Measurements from ENCODE around the gene TEDC2.

The TEDC2 gene

DNA sequence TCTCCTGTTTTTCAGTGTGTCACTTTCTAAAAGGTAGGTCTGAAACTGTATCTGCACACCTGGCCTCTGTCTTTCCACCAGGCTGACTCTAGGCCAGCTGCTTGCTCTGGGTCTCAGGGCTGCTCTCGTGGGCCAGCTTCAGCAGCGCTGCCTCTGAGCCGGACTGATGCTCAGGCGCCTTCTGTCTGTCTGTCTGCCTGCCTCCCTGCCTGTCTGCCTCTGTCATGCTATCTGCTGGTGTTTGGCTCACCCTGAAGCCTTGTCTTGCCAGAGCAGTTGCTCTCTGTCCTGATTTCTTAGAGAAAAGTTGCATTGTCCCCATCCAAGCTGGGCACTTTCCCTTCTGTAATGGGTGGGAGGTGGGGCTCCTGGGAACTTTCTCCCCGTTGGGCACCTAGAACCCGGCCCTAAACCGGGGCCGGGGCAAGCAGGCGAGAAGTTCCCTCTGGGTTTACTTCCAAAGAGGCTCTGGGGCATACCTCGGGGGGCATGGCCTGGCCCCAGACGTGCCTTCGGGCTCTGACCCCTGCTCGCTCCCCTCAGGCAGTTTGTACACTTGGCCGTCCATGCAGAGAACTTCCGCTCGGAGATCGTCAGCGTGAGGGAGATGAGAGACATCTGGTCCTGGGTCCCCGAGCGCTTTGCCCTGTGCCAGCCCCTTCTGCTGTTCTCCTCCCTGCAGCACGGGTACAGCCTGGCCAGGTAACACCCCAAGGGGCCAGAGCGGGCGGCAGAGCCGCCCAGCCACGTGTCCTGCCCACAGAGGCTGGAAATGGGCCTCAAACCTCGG lies 38.0 kb downstream of the TEDC2 start:
- DNase-seq = no peak

DNA sequence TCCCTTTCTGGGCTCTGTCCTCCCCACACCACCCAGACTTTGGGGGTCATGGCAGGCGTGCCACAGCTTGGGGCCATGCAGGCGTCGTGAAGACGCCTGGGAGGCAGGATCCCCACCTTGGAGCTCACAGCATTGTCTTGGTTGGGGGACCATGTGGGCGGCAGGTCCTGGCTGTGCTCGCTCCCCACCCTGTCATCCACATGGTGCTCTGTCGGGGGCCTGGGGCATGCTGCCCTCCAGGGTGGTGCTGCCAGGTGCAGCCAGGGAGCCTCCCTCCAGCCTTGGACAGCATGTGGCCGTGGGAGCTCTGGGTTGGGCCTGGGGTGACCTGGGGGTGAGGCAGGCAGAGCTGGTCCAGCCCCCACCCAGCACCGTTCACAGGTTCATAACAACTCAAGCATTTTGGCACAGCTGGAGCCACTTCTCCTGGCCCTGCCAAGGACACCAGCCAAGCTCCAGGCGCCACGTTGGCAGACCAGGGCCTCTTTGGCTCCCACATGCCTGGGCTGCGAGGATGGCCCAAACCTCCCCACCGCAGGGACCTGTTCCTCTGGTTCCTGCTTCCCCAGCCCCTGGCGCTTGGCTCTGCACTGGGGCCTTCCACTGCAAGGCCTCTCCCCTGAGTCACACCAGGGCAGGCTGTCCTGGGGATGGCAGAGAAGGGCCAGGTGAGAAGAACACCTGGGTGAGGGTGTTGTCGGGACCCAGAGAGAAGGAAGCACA lies 38.8 kb downstream of the TEDC2 start:
- DNase-seq = no peak

DNA sequence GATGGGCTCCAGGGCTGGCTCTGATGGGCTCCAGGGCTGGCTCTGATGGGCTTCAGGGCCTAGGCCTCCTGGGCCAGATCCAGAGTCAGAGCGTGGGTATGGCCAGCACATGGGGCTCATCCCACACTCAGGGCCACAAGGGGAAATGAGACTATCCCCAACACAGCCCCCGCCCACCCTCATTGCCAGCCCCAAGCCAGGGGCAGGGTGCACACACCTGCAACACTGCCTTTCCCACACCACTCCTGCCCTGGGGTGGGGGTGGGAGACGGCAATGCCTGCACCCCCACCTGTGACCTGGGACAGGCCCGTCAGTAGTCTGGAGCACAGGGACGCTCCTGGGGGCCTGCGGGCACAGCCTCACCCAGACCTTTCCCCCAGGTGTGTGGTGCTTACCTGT lies 39.5 kb downstream of the TEDC2 start:
- no peak for DNase-seq

DNA sequence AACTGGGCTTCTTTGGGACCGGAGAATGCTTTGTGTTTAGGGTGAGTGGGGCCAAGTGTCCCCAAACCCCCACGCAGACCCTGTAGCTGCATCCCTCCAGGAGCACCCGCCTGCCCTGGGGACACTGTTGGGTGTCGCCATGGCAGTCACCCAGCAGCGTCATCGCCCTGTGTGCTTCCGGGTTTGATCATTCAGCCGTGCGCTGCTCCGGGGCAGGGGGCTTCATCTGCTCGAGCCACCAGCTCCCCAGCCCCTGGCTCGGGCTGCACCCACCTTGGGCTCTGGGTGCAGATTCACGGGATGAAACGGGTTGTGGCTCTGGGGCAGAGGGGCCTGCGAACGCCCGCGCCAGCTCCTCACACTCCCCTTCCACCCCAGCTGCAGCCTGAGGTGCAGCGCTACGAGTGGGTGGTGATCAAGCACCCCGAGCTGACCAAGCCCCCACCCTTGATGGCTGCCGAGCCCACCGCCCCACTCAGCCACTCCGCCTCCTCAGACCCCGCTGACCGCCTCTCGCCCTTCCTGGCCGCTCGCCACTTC lies 40.1 kb downstream of the TEDC2 start:
- DNase-seq = no peak

DNA sequence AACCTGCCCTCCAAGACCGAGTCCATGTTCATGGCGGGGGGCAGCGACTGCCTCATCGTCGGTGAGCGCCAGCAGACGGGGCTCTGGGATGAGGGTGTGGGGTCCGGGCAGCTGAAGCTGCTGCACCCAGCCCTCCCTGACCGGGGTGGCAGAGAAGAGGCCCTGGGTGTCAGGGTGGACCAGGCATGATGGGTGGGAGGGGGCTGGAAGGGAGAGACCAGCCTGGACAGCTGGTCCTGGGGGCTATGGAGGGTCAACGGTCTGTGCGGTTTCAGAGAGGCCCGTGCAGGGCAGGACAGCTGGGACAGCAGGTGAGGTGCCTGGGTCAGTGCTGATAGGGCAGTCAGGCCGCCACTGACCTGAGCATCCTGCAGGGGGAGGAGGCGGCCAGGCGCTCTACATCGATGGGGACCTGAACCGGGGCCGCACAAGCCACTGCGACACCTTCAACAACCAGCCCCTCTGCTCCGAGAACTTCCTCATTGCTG lies 40.6 kb downstream of the TEDC2 start:
- no peak for DNase-seq

DNA sequence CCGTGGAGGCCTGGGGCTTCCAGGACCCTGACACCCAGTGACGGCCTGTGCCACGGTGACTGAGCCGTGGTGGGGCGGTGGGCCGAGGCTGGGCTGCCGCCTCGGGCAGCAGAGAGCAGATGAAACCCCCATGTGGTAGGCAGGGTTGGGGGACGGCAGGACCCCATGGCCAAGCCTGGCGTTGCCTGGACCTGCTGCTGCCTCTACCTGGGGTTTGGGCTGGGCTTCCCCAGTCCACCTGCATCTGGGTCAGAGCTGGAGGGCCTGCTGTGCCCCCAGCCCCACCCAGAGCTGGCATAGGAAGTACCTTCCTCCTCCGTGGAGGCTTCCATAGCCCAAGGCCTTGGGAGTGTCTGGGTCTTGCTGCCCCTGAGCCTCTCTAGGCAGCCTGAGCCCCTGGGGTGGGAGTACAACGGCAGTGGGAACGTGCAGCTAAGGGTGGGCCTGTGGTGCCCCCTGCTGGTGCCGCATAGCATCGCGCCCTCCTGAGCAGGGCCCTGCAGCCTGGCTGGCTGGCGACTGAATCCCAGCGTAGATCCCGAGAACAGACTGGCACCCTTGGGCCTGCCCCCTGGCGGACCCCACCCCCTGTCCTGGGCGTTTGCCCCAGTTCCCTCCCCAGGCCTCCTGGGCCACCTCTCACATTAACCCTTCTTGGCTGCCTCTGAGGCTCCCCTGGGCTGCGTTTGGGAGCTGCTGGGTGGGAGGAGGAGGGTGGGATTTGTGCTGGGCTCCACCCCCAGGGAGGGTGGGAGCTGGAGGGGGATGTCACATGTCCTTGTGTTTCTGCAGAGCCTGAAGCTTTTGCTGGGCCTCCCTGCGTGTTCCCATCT lies 41.2 kb downstream of the TEDC2 start:
- DNase-seq = peak; percentile 92

DNA sequence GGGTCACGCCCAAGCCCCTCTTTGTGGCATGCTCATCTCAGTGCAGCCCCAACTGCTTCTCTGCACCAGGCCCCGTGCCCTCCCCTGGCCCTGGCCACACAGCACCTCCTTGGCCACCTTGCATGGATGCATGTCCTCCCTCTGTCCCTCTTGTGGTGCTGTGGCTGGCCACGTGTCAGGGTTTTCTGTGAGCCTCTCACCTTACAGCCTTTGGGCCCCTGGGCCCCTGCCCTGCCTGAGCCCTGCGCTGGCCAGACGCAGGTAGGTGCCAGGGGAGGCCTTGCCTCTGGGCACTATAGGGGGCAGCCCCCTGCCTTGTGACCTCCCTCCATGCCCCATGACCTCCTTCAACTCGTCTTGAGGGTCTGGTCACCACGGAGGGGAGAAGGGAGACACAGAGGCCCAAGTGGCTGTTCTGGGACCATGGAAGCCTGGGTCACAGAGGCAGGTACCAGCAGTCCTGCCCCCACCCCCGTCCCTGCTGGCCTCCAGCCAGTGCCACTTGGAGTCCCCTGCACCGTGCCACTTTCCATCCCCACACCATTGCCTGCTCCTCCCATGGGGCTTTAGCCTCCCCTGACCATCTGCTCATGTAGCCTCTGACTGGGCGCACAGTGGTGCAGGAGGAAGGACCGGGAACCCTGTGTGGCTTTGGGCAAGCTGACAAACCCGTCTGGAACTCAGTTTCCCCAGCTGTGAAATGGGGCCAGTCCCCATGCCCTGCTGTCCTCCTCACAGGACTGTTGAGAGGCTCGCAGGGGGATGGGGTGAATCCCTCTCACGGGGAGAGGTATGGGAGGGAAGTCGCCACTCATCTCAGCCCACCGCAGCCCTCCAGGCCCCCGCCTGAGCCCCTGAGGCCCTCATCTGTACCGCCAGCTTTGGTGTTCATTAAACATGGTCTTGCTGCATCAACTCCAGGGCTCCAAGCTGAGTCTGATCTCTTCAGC lies 42.3 kb downstream of the TEDC2 start:
- no peak for DNase-seq

DNA sequence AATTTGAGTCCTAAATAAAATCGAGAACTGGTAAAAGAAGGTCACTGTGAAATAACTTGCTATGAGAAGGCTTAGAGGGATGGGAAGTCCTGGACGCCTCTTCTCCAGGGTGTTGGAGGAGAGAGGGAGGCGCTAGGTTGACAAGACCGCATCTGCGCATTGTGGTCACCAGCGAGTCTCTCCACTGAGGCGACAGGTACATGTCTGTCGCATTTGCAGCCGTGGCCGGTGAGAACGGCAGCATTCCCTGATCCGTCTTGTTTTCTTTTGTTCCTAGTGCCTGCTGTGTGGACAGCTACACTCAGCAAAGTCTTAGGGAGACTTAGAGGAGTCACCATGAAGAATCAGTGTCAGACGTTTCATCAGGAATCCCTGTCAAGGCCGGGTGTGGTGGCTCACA lies 45.8 kb downstream of the TEDC2 start:
- DNase-seq = no peak

DNA sequence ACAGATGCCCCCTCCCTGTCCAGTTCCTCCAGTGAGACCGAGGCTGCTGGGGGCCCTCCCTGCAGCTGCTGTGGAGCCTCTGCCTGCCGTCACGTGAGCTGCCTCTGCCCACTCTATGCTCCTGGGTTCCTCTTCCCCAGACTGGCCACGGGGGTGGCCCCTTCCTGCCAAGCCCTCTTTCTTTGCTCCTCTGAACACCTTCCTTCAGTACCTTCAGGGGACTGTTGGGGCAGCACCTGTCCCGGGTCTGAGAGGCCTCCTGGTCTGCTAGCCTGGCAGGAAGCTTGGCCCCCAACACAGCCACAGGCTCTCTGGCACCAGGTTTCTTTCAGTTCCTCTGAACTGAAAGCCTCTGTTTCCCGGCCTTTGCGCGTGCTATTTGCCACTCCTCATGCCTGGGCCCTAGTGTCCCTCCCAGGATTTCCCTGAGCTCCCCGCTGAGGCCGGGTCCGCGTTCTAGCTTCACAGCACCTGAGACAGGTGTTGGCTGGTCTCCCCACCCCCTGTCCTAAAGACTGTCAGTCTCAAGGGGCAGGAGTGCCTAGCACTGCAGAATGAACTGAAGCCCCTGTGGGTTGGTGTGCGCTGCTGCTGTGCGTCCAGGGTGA lies 47.2 kb downstream of the TEDC2 start:
- DNase-seq = peak; percentile 75

DNA sequence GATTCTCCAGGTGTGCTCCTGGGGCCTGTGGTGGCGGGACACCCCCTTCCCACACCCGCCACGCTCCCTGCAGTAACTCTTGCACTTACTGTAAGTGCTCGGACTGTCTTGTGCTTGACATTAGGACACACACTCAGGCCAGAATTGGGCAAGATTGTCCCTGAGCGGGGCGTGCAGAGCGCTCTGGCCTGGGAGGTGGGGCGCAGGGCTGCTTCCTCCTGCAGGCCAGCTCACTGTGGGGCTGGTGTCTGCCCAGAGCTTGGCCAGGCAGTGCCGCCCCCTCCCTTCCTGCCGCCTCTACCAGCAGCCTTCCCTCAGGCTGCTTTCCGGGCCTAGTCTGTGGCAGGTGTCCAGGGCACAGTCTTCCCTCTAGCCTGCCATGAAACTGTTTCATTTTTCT lies 47.8 kb downstream of the TEDC2 start:
- DNase-seq = peak; percentile 54

DNA sequence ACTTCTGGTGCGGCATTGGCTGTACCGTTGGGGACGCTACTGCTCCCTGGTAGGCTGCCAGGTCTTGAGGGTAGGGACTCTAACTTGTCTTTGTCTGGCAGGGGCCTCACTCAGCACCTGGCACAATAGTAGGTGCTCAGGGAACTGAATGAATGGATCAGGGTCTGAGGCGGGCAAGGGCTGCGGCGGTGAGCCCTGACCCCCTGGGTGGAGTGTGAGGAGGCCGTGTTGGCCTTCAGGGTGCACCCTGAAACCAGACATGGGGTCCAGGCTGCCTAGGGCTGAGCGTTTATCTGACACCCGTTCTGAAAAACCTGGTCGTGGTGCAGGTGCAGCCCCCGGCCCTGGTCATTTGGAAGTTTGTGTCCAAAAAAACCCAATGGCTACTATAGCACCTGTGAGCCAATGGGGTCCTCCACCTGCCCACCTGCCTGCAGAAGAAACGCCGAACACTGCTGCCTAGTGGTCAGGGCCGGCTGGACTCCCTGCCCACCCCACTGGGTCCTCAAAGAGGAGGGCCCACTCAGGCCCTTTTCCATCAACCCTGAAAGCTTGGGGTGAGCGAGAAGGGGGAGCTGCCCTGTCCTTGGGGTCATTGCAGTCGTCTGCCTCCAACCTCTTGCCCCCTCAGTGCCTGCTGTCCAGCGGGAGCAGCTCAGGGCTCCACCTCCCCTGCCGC lies 49.0 kb downstream of the TEDC2 start:
- no peak for DNase-seq

DNA sequence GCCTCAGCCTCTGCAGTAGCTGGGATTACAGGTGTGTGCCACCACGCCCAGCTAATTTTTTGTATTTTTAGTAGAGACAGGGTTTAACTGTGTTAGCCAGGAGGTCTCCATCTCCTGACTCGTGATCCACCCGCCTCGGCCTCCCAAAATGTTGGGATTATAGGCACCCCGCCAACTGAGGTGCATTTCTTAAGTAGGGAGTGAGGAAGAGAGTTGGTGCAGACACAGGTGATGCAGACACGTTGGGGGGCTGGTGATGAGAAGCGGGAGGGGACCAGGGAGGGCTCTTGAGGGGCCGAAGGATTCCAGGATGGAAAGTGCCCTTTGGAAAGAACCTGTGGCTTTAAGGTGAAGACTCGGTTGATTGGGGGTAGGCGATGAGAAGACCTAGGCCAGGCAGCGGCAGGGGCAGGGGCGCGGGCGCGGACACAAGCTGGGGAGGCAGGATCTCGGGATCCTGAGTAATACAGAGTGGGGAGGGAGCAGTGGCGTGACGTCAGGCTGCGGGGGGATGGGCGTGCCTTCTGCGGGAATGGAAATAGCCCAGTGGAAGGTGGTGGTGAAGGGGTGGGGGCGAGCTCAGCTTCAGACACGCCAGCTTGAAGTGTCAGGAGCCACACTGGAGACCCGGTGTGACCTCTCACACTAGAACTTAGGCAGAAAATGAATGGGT lies 51.4 kb downstream of the TEDC2 start:
- no peak for DNase-seq

DNA sequence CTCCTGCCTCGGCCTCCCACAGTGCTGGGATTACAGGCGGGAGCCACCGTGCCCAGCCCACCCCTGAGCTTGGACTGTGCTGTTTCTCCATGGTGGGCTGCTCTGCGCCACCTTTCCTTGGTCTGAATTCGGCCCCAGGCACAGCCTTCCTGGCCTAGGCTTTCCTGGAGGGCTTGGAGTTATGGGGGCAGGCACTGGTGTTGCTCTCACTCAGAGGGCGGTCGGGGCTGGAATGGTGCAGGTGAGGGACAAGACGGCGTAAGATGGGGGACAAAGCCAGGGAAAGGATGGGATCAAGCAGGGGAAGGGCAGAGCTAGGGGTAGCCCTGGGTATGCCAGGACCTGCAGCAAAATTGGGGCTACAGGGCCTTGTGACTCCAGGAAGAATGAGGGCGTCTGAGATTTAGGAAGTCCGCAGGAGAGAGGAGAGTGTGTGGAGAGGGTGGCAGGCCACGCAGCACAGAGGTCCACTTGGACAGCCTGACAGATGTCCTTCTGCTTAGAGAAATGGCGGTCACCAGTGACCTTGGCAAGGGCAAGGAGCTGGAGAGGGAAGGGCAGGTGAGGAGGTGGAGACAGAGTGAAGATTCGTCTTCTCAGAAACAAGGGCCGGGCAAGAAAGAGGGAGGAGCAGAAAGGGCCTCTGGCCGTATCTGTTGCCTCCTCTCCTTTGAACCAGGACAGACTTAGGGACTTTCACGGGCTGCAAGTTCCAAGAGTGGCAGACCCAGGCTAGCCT lies 52.3 kb downstream of the TEDC2 start:
- no peak for DNase-seq

DNA sequence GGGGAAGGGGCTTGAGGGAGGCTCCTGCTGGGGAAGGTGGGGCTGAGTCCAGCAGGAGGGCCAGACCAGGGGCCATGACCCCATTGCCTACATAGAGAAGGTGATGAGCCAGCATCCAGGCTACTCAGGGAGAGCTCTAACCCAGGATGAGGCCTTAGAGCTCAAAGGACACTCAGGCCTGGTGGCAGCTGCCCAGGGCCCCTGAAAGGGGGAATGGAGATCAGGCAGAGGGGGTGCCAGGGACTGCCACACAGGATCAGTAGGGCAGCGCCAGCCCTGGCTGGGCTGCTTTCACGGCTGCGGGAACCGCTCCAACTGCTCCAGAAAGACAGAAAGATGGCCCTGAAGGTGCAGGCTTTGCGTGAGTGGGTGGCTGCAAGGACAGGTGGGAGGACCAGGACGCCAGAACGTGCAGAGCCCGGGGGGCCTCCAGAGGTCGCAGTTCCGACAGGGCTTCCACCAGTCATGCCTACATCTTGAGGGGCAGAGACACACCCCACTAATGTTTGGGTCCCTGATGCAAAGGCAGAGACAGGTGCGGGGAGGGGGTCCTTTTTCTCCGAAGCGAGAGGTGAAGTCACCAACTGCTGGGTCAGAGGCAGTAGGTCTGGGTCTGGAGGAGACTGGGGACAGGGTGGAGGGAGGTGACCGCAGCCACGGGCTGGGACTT lies 53.0 kb downstream of the TEDC2 start:
- peak; percentile 54 for DNase-seq

DNA sequence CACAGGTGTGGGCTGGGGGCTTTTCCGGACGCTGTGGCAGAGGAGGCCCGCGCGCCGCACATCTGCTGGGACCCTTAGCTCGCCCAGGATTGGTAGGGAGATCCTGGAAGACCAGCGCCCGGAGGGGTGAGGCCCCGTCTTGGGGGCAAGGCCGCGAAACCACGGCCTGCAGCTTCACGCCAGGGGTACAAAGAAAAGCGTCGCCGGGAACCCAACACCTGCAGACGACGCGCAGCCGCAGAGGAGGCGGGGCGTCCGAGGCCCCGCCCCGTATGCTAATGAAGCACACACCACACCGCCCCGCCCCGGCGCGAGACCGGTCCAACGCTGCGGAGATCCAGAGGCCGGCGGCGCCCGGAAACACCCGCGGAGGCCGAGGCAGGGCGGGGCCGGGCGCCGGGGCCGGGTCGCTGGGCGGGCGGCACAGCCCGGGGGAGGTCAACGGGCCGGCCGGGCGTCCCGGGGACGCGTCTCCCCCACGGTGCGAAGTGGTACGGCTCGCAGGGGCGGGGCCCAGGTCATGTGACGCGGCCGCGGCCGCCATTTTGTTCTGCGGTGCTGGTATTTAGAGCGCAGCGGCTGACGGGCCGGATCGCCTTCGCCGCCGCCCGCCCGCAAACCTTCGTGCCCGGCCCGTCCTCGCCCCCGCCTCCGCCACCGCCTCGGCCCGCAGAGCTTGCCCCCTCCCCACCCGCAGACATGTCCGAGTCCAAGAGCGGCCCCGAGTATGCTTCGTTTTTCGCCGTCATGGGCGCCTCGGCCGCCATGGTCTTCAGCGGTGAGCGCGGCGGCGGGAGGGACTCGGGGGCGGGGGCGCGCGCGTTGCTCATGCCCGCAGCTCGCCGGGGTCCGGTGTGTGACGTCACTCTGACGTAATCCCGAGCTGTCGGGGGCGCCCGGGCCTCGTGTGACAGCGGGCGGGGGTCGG lies 53.8 kb downstream of the TEDC2 start, which contains the start of gene ATP6V0C:
Gene ATP6V0C, plus strand, starts transcription at position 548 of the 928 bp plus-strand sequence. Its CDS starts 152 bp downstream, at position 700.
- peak; percentile 96 for DNase-seq
